HG03457 (cell line): Measurements from ENCODE around the gene CFAP73.
"Not testable (repeated sequence)": the region's sequence is repeated elsewhere in the genome, so short reads cannot be mapped to it uniquely, and the experiment has no call there.

Source experiments
- ATAC-seq: cut with Tn5 transposase; IDR thresholded peaks from one replicate; pipeline ENCODE4 v1.9.1; 2021; ENCODE audit warnings: moderate number of reproducible peaks; ENCODE audit not compliant: unreplicated experiment

CFAP73 gene

GRCh38 chr12:113141716-113142115, 7.8 kb upstream of the CFAP73 start:
- ATAC-seq: not testable (repeated sequence)

DNA sequence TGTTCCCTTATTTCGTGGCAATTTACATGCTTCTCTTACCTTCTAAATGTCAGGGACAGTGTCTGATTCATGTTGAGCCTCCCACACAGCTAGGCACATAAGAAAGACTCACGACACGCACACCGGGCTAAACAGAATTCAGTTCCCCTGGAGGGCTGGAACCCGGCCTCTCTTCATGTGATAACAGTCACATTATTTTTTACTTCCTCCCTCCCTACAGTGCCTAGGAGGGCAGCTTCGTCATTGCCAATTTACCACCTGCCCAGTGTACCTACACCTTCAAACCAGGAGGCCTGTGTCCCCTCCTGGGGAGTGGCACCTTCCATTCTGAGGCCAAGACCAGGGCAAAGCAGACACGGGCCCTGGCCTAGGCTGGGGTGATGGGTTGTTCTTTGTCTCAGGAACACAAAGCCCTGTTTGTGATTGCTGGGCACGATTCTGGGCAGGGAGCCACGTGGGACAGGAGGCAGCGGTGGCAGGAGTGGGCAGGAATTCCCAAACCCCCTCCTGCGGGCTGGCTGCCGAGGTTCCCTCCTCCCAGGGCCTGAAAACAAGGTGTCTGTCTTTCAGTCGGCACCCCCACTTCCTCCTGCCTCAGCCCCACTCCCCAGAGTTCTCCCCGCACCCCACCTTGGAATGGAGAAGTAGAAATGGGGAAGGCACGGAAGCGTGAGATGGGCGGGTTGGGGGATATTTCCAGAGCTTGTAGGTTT, 7.2 kb upstream of the CFAP73 start:
- no peak for ATAC-seq

GRCh38 chr12:113142886-113143332, 6.6 kb upstream of the CFAP73 start:
- ATAC-seq: no peak

DNA sequence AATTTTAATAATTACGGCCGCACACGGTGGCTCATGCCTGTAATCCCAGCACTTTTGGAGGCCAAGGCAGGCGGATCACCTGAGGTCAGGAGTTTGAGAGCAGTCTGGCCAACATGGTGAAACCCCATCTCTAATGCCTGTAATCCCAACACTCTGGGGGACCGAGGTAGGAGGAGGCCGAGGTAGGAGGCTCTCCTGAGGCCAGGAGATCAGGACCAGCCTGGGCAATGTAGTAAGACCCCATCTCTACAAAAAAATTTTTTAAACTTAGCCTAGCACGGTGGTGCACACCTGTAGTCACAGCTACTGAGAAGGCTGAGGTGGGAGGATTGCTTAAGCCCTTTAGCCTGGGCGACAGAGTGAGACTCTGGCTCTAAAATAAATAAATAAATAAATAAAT, 5.6 kb upstream of the CFAP73 start:
- ATAC-seq: no peak

GRCh38 chr12:113144806-113145205, 4.7 kb upstream of the CFAP73 start:
- no peak for ATAC-seq

DNA sequence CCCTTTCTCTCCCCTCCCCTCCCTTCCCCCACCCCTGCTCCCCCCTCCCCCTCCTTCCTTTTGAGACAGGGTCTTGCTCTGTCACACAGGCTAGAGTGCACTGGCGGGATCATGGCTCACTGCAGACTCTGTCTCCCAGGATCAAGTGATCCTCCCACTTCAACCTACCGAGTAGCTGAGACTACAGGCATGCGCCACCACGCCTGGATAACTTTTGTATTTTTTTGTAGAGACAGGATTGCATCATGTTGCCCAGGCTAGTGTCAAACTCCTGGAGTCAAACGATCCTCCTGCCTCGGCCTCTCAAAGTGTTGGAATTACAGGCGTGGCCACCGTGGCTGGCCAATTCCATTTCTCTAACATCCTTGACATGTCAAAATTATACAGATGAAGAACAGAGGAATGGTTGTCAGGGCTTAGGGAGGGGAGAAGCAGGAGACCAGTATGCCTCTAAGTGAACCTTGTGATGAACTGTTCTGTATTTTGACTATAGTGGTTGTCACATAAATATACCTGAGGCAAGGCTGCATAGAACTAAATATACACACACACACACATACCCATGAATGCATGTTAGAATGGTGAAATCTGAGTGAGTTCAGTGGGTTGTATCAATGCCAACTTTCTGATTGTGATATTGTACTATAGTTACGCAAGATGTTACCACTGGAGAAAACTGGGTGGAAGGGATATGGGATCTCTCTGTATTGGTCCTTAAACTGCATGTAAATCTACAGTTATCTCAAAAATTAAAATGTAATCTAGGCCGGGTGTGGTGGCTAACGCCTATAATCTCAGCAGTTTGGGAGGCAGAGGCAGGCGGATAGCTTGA, 3.6 kb upstream of the CFAP73 start:
- ATAC-seq: no peak

DNA sequence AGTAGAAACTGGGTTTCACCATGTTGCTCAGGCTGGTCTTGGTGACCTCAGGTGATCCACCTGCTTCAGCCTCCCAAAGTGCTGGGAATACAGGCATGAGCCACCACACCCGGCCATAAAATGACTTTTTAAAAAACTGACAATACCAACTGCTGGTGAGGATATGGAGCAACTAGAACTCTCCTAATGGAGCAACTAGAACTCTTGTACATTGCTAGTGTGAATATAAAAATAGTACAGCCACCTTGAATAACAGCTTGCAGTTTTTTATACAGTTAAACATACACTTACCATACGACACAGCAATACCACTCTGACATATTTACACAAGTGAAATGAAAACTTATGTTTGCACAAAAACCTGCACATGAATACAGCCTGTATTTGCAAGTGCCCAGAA, 2.5 kb upstream of the CFAP73 start:
- ATAC-seq: no peak

- ATAC-seq: no peak
These were observed 2.1 kb downstream of the CFAP73 start for GRCh38 chr12:113151655-113152054.

- ATAC-seq: no peak
These were observed 2.8 kb downstream of the CFAP73 start for GRCh38 chr12:113152196-113152834.

DNA sequence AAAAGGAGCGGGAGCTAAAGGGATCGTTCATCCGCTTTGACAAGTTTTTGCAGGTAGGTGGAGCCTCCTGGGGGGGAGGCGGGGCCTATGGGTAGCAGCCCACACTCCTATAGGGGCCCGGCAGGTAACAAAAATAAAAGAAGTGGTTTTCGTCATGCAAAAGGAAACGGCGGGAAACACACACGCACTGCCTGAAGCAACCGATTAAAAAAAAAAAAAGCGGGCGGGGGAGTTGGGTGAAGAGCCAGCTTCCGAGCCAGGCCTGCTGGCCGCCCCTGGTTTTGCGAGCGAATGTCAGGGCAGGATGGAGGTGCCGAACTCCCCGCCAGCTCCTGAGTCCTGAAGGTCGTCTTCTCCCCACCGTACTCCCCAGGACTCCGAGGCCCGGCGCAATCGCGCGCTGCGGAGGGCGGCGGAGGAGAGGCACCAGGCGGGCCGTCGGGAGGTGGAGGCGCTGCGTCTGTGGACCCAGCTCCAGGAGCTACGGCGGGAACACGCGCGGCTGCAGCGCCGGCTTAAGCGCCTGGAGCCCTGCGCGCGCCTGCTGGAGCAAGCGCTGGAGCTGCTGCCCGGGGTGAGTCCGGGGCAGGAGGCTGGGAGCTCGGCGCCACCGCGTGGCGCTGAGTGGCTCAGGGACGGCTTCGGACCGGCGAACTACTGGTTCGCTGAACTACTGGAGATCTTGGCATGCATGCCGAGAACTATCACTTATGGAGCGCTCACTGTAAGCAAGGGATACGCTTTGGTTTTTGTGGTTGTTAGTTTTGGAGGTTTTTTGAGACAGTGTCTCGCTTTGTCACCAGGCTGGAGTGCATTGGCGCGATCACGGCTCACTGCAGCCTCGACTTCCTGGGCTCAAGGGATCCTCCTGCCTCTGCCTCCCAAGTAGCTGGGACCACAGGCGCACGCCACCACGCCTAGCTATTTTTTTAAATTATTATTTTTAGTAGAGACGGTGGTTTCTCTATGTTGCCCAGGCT, 3.6 kb downstream of the CFAP73 start:
- ATAC-seq: no peak

- no peak for ATAC-seq
These were observed 4.9 kb downstream of the CFAP73 start for GRCh38 chr12:113154351-113154973.

GRCh38 chr12:113155060-113155459, 5.5 kb downstream of the CFAP73 start:
- ATAC-seq: no peak

- no peak for ATAC-seq
These were observed 6.1 kb downstream of the CFAP73 start for GRCh38 chr12:113155646-113156045.

- no peak for ATAC-seq
These were observed 7.8 kb downstream of the CFAP73 start for GRCh38 chr12:113157218-113157859.

GRCh38 chr12:113158439-113159203, 9.1 kb downstream of the CFAP73 start:
- no peak for ATAC-seq

DNA sequence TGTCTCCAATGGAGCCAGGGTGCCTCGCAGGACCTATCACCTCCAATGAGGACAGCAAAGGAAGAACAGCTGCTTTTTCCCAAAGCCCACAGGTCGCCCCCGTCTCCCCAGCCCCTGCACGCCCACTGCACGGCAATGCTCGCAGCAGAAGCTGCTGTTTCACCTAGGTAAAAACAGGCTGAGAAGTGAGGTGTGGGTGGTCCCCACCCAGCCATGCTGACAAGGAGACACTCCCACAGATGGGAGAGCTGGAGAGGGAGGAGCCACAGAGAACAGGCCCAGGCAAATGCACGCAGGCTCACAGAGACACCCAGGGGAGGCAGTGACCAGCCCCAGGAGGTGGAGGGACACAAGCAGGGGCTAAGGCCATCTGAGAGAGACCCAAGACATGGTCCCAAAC, 10.4 kb downstream of the CFAP73 start:
- no peak for ATAC-seq

DNA sequence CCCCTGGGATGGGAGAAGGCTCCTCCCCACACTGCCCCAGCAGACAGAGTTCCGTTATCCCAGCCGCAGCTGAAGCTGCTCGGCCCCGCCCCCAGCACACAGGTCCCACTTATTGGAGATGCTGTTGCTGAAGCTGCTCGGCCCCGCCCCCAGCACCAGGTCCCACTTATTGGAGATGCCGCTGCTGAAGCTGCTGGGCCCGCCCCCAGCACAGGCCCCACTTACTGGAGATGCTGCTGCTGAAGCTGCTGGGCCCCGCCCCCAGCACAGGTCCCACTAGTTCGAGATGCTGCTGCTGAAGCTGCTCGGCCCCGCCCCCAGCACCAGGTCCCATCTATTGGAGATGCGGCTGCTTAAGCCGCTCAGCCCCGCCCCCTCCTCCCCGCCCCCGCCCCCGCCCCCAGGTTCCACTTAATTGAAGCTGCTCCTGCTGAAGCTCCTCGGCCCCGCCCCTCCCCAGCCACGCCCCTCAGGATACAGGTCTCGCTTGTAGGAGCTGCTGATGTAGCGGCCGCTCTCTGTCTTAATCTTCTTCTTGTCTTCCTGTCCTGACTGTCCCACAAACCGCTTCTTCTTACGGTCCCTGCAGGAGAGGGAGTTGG, 12.0 kb downstream of the CFAP73 start:
- no peak for ATAC-seq
